HG02970 (cell line): ENCODE results near the gene KIF3A.

Experiments
- ATAC-seq: cut with Tn5 transposase; IDR thresholded peaks from one replicate; pipeline ENCODE4 v1.9.1; 2021; ENCODE audit warnings: mild to moderate bottlenecking, moderate library complexity, moderate number of reproducible peaks; ENCODE audit not compliant: unreplicated experiment, low FRiP score

Gene KIF3A

DNA sequence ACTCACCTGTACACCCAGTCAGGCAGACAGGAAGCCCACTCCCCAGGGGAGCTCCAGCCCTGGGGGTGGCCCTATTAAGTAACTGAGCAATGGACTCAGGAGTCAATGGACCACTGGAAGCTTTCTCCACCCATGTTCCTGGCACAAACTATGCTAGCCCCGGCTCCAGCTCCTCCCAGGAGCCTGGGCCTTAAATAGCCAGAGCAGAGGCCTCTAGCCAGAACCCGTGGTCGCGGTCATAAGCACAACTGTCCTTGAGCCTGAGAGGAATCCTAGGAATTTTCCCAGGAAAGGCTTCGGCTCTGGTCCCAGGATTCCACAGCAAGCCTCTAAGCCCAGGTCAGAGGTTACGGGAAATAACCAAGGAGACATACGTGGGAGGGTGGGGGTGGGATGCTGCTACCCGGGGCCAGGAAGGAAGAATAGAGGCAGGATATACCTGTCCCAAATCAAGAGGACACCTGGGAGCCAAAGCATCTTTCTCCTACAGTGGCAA, 34.2 kb upstream of the KIF3A start:
- ATAC-seq, result no peak

DNA sequence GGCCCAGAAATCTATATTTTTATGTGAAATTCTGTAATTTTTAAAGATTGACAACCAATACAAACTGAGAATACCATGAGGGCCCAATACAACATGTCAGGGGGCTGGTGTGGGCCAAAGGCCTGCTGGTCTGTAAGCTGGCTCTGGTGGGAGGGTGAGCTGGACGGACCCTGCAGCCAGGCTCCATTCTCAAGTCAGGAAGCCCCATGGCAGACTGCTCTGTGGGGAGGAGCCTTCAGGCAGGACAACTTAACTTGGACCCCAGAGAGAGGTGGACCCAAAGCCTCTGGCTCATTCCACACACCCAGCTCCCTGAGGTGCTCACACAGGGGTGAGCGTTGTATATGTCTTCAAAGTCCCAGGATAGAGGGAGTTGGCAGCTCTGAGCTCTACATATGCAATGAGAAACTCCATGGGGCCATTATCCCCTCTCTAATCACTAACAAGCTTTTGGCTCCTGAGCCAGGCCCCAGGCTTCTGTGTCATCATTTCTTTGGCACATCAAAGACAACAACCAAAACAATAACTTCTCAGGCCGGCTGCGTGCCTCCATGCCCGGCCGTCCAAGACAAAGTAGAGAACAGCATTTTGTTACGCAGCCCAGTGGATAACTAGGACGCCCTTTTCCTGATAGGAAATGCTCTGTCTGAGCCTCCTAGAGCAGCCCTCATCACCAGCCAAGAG, 33.3 kb upstream of the KIF3A start:
- no peak for ATAC-seq

DNA sequence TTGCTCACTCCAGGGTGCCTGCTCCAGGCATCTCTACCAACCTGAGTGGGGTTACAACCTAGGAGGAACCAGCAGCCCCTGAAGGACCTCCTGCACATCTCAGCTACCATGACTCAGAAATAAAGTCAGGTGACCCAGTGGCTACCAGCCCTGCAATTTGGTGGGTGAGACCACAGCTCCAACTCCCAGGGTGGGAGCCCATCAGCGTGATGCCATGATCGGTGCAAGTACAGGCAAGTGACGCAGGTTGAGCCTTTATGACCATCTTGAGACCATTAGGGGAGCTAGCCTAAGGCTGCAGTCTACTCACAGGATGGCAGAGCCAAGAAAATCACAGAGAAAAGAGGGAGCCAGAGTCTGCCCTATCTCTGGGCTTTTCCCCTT, 31.1 kb upstream of the KIF3A start:
- no peak for ATAC-seq

GRCh38 chr5:132767150-132767549, 29.8 kb upstream of the KIF3A start:
- ATAC-seq, result no peak

- no peak for ATAC-seq
Measured at GRCh38 chr5:132766806-132767055, 29.4 kb upstream of the KIF3A start.

DNA sequence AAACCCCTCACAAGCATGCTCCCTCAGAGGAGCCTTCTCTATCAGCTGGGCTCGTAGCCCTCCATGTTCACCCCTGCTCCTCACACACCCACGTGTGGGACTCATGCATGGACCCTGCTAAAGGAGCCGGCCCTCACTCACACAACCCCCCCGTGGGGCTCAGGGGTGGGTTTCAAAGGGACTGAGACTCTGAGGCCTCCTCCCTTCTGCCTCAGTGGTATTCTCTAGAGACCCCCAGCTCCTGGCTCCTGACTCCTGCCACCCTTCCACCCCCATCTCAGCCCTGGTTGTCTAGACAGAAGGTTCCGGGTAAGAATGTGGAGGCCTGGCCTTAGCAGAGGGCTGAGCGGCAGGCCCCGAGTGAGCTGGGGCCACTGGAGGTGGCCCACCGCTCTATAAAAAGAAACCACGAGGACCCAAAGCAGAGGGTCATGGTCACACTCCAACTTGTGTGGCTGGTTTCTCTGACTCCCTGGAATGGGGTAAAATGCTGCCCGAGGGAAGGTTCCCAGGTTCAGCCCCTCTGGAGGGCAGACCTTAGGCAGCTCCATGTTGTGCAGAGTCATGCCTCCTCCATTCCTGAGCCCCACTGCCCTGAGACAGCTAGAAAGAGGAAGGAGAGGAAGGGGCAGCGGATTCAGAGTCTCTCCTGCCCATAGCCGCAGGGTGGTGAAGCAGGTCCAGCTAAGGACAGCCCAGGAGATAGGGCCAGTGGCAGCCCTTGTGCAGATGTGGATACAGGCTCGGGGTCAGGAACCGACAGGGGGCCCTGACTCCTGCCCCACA, 28.9 kb upstream of the KIF3A start:
- no peak for ATAC-seq

DNA sequence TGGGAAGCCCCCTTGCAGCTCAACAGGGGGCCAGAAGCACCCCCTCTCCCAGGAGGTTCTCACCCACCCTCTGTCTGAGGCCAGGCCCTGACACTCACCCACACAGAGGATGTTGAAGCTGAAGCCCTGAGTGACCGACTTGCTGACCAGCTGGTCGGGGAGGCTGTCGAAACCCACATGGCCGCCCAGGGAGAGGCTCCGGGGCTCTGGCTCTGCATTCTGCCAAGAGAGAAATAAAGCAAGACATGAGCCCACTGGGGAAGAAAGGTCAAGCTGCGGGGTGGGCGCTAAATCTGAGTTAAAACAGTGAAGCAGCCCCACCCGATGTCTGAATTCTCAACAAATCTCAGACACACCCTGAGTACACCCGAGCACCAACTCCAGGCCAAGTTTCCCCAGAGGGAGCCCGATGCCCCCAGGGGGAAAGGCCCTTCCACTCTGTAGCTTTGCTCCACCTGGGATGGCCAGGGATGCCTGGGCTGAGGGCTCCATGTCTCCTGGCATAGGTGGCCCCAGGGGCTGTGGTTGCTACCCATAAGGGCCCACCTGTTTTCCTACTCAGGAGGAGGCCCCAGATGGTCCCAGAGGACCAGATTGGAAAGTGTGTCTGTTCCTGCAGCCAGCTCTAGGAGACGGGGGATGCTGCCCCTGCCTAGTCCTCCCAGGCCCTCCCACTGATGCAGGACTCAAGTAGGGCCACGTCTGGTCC, 28.1 kb upstream of the KIF3A start:
- ATAC-seq, result no peak

- no peak for ATAC-seq
Measured at GRCh38 chr5:132764671-132765238, 27.4 kb upstream of the KIF3A start.

DNA sequence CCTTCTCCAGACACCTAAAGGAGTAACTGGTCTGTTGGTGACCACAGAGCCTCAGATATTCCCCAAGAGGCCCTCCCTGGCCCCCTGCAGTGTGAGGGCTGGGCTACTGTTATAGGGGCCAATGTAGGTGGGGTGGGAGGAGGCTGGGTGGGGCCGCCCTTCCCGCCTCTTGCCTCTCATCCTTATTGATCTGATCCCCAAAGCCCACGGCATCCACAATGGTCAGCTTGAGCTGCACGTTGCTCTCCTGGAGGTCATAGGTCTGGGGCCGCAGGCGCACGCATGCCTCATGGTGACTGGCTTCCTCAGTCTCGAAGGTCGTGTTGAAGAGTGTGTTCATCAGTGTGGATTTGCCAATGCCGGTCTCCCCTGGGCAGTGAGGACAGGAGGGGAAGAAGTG, 26.7 kb upstream of the KIF3A start:
- no peak for ATAC-seq

GRCh38 chr5:132763181-132764036, 26.1 kb upstream of the KIF3A start:
- no peak for ATAC-seq

- no peak for ATAC-seq
Measured at GRCh38 chr5:132762246-132763000, 25.1 kb upstream of the KIF3A start.

GRCh38 chr5:132761321-132762240, 24.2 kb upstream of the KIF3A start:
- no peak for ATAC-seq

GRCh38 chr5:132760601-132761317, 23.4 kb upstream of the KIF3A start:
- ATAC-seq, result no peak

GRCh38 chr5:132760049-132760420, 22.7 kb upstream of the KIF3A start:
- ATAC-seq, result no peak

- no peak for ATAC-seq
Measured at GRCh38 chr5:132759114-132760048, 22.0 kb upstream of the KIF3A start.

DNA sequence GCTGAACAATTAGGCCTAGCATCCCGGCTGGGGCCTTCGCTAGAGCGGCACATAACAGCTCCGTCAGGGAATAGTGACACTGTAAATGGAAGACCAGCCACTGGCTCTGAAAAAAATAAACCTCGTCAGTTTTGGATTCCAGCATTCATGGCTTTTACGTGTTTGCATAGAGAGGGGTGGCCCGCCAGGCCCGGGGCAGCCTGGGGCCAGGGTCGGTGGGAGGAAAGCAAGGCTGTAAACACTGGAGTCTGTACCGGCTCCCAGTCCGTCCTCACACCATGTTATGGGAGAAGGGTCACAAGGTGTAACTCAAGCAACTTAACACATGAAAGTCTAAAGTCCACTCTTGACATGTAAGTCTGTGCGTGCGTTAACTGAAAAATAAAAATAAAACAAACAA, 21.1 kb upstream of the KIF3A start:
- no peak for ATAC-seq

GRCh38 chr5:132756542-132756941, 19.2 kb upstream of the KIF3A start:
- no peak for ATAC-seq
